Measurements from ENCODE around the gene MT1F. TPM values are rescaled to one million over a fixed set of nuclear protein-coding genes. Genes with fewer than 3 reads are reported as not detected.

The MT1F gene
- polyA plus RNA-seq, 1 donor from 2014 or later = 1.8 TPM

DNA sequence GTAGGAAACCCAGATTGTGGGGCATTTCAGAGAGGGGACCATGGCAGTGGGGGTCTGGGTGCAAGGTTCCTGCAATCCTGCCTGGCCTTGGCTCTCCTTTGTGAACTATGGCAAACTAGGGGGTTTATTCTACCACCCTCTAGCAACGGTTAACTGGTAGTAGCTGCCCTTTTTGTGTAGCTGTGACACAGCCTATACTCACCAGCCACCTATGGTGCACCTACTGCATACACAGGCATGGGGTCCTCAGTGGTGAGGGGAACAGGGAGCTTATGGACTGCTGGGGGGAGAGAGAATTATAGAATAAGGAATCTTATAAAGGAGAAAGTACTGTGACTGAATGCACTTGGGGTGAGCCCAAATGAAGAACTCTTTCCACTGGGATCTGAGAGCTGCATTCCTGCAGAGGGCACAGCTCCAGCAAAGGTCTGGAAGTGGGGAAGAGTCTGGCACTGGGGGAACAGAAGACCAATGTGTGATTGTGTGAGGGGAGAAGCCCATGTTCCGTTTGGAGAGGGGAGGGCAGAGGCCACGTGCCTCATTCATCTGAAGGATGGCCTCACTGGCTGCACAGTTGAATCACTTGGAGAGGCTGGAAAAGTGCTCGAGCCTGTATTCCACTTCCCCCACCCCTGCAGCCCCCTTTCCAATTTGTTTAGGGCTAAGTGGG is 26.6 kb downstream of the MT1F start:
- TF ChIP-seq EP300 (conservative IDR thresholded peaks at IDR 0.05; ENCODE audit: poor library complexity, severe bottlenecking) (no peak), EZH2 (IDR thresholded peaks at IDR 0.05; ENCODE audit: borderline replicate concordance, insufficient read depth, low read length, poor library complexity, severe bottlenecking) (no peak), MXI1 (conservative IDR thresholded peaks at IDR 0.05; ENCODE audit: poor library complexity, severe bottlenecking) (no peak), SMC3 (conservative IDR thresholded peaks at IDR 0.05; ENCODE audit: poor library complexity) (no peak), RAD21 (conservative IDR thresholded peaks at IDR 0.05) (no peak), TAF1 (IDR thresholded peaks at IDR 0.05; ENCODE audit: low read depth) (no peak), POLR2AphosphoS5 (IDR thresholded peaks at IDR 0.05) (no peak)
- TF ChIP-seq, protein P1, sequence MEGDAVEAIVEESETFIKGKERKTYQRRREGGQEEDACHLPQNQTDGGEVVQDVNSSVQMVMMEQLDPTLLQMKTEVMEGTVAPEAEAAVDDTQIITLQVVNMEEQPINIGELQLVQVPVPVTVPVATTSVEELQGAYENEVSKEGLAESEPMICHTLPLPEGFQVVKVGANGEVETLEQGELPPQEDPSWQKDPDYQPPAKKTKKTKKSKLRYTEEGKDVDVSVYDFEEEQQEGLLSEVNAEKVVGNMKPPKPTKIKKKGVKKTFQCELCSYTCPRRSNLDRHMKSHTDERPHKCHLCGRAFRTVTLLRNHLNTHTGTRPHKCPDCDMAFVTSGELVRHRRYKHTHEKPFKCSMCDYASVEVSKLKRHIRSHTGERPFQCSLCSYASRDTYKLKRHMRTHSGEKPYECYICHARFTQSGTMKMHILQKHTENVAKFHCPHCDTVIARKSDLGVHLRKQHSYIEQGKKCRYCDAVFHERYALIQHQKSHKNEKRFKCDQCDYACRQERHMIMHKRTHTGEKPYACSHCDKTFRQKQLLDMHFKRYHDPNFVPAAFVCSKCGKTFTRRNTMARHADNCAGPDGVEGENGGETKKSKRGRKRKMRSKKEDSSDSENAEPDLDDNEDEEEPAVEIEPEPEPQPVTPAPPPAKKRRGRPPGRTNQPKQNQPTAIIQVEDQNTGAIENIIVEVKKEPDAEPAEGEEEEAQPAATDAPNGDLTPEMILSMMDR (IDR thresholded peaks at IDR 0.05; ENCODE audit: poor library complexity, severe bottlenecking) = no peak
- TF ChIP-seq, protein P2, sequence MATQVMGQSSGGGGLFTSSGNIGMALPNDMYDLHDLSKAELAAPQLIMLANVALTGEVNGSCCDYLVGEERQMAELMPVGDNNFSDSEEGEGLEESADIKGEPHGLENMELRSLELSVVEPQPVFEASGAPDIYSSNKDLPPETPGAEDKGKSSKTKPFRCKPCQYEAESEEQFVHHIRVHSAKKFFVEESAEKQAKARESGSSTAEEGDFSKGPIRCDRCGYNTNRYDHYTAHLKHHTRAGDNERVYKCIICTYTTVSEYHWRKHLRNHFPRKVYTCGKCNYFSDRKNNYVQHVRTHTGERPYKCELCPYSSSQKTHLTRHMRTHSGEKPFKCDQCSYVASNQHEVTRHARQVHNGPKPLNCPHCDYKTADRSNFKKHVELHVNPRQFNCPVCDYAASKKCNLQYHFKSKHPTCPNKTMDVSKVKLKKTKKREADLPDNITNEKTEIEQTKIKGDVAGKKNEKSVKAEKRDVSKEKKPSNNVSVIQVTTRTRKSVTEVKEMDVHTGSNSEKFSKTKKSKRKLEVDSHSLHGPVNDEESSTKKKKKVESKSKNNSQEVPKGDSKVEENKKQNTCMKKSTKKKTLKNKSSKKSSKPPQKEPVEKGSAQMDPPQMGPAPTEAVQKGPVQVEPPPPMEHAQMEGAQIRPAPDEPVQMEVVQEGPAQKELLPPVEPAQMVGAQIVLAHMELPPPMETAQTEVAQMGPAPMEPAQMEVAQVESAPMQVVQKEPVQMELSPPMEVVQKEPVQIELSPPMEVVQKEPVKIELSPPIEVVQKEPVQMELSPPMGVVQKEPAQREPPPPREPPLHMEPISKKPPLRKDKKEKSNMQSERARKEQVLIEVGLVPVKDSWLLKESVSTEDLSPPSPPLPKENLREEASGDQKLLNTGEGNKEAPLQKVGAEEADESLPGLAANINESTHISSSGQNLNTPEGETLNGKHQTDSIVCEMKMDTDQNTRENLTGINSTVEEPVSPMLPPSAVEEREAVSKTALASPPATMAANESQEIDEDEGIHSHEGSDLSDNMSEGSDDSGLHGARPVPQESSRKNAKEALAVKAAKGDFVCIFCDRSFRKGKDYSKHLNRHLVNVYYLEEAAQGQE (IDR thresholded peaks at IDR 0.05; ENCODE audit: borderline replicate concordance) = no peak

DNA sequence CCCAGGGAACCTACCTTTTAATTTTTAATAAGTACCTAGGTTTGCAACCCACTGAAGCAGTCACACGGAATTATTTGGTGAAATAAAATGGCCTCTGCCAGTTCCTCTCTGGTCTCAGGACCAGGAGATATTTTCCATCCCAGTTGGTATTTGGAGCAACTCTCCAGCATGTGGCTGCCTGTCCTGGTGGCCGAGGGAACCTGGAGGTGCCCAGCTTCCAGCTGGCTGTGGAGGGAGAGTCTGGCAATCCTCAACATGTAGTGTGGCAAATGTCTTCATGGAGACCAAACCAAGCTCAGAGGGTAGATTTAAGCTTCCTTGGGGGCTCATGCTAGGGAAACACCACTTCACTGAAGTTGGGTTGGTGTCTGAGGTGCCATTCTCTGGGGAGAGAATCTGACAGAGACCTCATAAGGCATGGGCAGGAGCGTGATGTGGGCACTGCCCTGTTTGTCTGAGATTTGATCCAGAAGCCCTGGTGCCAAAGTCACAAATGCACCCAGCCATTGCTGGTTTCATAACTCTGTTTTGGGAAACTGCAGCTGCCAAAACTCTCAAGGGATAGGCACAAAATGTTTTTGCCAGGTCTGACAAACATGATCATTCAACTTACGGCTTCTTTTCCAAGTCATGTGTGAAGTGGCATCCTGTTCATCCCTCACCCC is 27.3 kb downstream of the MT1F start:
- Histone ChIP-seq H3K4me3 (ENCODE audit: low read length) (no peak overlapping the region), H3K27me3 (ENCODE audit: insufficient read depth, low read depth, low read length) (peaks cover 26% of the 10 kb centered on the region), H3K9me2 (ENCODE audit: insufficient read depth, low read length) (no peaks in the 10 kb centered on the region), H3F3A (ENCODE audit: insufficient read depth, low read length, poor library complexity, severe bottlenecking) (no peaks in the 10 kb centered on the region), H3K27ac (ENCODE audit: low read length) (no peak overlapping the region), H2AFZ (ENCODE audit: low read depth, low read length) (no peak overlapping the region), H4K20me1 (ENCODE audit: insufficient read depth) (no peaks in the 10 kb centered on the region), H3K9ac (ENCODE audit: low read length) (no peak overlapping the region), H3K4me2 (ENCODE audit: low read length) (no peak overlapping the region), H3K79me2 (replicated peaks; ENCODE audit: insufficient read depth, low read length) (no peaks in the 10 kb centered on the region), H3K36me3 (ENCODE audit: insufficient read depth, low read length) (no peaks in the 10 kb centered on the region), H3K9me3 (ENCODE audit: low read length) (no peaks in the 10 kb centered on the region)
- TF ChIP-seq EZH2 (IDR thresholded peaks at IDR 0.05; ENCODE audit: borderline replicate concordance, insufficient read depth, low read length, poor library complexity, severe bottlenecking) = no peak
- TF ChIP-seq, protein P2 (IDR thresholded peaks at IDR 0.05; ENCODE audit: borderline replicate concordance) = no peak

More for the DNA sequence above, 26.6 kb downstream of the MT1F start:
- Histone ChIP-seq H3K4me2 (ENCODE audit: low read length) (no peak overlapping the region), H2AFZ (ENCODE audit: low read depth, low read length) (no peak overlapping the region), H3K79me2 (replicated peaks; ENCODE audit: insufficient read depth, low read length) (no peaks in the 10 kb centered on the region), H3K36me3 (ENCODE audit: insufficient read depth, low read length) (no peaks in the 10 kb centered on the region), H3K27ac (ENCODE audit: low read length) (no peak overlapping the region), H3K9ac (ENCODE audit: low read length) (no peak overlapping the region), H3K27me3 (ENCODE audit: insufficient read depth, low read depth, low read length) (peaks cover 26% of the 10 kb centered on the region), H3K4me3 (ENCODE audit: low read length) (no peak overlapping the region), H3F3A (ENCODE audit: insufficient read depth, low read length, poor library complexity, severe bottlenecking) (no peaks in the 10 kb centered on the region), H3K9me2 (ENCODE audit: insufficient read depth, low read length) (no peaks in the 10 kb centered on the region), H4K20me1 (ENCODE audit: insufficient read depth) (no peaks in the 10 kb centered on the region), H3K9me3 (ENCODE audit: low read length) (no peaks in the 10 kb centered on the region)

Data from neural cell (in vitro differentiated cells).